Stimulated activated CD8-positive, alpha-beta memory T cell treated with anti-CD3 and anti-CD28 coated beads, Interleukin-4, amount 100 ng/mL, for 1 hour (primary cell): ENCODE measurements around the gene METTL25.

Source experiments
- DNase-seq, 2 donors: peaks; one replicate each; pipeline ENCODE4 v3.0.0-alpha.2; 2020; ENCODE audit warnings: low read depth in 2 of 2, low spot score in 1 of 2

Gene METTL25

DNA sequence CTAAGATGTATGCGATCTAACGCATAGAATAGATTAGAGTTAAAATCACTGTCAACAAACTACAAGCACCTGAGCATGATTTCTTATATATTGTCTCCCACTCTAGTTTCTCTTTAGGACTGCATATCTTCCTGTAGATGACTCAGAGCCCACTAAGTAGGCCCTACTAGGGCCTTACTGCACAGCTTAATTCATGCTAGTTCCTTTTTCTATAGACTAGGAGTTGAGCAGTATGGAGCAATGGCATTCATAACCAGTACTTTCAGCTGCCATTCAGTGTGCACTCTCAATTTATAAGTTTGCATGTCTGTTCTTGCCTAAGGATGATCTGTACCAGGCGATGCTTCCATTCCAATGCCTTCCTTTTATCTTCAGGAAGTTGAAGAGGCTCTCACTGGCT lies 103.5 kb downstream of the METTL25 start:
- no peak for DNase-seq

DNA sequence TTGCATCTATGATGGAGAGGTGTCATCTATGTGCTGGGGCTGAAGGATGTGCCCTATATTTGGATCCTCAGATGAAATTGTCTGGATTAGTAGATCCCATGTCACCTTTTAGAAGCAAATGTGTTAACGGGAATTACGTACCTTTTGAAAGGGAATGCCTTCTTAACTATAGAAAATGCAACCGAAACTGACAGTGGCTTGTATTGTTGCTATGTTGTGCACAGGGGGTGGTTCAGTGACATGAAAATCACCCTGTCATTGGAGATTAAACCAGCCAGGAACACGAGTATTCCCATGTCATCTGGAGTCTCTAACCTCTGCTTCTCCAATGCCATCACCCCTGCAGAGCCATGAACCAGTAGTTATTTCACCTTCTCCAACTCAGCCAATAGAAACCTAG lies 110.2 kb downstream of the METTL25 start:
- no peak for DNase-seq

DNA sequence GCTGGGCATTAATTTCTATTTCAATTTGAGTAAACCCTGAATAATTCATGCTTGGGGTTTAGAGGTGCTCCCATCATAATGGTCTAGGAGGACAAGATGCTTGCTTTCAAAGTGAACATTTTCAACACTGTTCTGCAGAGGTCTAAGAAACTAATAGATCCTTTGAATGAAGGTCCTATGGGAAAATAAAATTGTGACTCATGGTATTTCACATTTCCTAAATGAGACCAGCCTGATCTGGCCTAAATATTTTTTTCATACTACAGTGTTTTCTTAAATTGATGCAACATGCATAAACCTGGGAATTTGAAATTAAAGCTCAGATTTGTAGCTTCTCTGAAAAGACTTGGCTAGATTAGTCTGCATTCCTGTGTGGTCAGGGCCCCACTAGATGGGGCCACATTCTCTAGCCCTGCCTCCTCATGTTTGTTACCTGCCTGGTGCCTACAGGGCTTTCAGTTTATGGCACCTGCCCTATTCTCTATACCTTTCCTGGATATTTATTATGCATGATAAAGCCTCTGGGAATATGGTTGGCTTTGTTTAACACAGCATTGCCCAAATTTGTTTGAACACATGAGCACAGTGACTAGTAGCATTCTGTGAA lies 112.7 kb downstream of the METTL25 start:
- no peak for DNase-seq

DNA sequence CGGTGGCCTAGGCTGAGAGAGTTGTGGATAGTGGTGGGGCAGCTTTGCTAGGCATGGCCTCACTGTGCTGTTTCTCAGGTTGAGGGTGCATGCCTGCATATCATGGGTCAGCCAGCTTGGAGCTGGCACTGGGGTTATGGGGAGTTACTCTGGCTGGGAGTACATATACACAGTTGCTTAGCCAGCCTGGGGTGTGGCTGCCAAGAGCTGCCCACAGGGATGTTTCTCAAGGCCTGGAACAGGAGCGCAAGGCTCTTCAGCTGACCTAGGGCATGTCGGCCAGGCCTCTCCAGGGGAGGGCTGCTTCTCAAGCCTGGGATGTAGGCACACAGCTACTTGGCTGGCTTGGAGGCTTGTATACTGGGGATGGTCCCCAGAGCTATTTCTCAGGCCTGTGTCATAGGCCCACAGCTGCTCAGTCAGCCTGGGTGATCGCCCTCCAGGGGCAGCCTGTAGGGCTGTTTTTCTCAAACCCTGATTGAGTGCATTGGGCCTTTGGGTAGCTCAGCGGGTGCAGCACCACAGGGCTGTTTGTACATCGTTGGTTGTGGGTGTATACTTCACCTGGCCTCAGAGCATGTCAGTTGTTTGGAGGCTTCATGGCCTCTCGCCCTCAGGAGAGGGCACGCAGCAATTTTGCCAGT lies 114.9 kb downstream of the METTL25 start:
- DNase-seq: no peak

DNA sequence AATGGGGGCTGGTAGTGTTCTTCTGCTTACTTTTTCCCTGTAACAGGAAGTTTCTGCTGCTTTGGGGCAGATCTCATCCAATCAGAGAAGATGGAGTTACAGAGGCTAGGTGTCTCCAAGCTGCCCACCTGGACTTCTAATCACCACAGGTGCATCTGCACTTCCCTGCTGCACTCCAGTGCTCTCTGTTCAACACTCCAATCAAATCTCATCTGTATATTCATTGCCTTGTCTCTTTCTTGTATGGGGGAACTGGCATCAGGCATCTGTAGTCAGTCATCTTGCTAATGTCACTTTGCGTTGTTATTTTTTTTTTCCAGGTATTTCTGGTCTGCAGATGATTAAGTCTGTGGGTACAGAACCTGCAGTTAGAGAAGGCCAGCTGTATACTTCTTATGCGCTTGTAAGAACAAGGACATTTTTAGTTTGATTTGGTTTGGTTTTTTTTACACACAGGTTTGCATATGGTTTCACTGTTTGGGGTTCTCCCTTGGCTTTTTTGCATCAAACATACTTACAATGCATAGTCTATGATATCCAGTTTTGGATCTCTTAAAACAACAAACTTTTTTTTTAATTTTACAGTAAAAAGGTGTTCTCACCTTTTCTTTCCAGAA lies 116.0 kb downstream of the METTL25 start:
- DNase-seq: no peak

DNA sequence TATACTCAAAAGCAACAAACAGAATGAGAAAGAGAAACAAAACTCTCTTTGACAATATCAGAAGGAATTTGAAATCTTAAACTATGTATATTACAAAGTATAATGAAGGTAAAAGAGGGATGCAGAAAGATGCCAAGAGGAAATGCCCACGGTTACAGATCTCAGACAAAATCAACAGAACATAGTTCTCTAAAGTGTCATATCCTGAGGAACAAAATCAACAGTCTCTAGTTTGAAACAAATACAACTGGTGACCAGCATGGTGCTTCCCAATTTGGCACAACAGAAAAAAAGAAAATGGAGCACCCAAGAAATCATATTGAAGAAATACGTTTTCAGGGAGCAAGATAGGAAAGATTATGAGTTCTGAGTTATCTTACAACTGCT lies 116.5 kb downstream of the METTL25 start:
- no peak for DNase-seq

DNA sequence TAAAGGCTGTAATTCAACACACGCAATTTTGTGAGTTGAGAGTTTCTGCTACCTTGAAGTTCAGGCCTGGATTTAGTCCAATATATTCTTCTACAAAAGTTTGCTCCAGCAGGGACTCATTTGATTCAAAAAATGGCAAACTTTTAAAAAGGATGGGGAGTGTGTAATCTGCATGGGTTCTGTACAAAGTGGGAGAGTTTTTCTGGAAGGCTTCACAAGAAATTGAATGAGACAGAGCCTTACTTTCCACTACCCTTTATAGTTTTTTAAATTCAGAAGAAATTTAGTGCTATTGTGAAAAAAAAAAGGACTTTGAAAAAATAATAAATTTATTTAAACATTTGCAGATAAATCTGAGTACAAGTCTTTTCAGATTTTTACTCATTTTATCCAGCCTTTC lies 116.9 kb downstream of the METTL25 start:
- no peak for DNase-seq

DNA sequence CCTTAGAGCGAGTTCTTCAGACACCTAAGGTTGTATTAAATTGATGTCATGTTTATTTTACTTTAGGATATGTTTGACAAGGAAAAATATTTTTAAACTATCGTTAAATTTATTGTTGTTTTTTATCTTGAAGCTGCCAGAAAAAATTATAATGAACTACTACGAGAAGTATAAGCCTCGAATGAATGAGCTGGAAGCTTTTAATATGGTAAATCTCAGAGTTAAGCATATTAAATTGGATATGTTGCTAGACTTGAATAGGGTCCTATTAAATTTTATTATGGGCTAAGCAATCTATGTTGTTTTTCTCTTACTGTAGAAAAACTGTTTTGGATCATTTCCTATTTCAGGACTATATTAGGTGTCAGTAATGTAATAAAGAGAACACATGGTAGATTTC lies 118.2 kb downstream of the METTL25 start:
- no peak for DNase-seq

DNA sequence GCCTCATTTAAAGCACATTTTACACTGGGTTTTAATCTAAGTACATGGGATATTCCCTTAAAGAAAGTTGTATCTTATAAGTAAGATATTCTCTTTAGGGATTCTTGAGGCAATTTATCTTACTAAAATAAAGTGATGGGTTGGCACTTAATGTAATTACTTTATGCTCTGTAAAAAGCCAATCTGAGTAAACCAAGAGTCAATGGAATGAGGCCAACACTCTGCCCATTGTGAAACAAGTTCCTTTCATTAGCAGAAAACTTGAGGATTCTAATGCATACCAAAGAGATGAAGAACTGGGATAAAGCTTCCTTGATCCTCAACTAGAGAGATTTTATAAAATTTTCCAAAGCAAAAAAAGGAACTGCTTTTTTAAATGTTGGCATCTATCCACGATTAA lies 121.2 kb downstream of the METTL25 start:
- no peak for DNase-seq

DNA sequence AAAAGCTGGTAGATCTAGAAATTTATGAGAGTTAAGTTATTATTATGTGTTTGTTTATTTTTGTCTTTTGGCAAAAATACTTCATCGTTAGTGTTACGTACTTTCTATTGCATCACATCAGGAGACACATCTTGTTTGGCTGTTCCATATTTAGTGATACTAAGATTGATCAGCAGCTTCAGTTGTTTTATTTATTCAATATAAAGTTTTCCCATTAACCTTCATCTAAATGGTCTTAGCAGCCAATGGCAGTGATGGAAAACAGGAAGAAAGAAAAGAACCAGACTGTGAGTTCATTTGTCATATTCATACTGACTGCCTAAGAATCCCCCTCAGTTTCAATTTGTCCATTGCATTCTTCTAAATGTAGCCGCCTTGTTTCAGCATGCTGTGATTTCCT lies 122.3 kb downstream of the METTL25 start:
- DNase-seq: no peak

DNA sequence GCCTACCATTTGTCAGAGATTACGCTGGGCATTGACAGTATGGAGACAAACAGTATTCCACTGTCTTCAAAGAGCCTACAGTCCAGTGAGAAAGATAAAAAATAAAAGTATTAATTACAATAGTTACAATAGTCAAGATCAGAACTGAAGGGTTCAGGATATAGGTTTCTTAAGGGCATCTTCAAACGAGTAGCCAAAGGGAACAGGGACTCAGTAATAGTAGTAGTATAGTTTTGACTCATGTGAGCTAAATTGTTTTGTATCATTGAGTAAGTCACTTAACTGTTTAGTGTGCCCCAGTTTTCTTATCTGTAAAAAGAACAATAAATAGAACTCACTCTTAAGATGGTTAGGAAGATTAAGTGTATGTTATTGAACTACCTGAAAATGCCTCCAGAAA lies 123.6 kb downstream of the METTL25 start:
- no peak for DNase-seq

DNA sequence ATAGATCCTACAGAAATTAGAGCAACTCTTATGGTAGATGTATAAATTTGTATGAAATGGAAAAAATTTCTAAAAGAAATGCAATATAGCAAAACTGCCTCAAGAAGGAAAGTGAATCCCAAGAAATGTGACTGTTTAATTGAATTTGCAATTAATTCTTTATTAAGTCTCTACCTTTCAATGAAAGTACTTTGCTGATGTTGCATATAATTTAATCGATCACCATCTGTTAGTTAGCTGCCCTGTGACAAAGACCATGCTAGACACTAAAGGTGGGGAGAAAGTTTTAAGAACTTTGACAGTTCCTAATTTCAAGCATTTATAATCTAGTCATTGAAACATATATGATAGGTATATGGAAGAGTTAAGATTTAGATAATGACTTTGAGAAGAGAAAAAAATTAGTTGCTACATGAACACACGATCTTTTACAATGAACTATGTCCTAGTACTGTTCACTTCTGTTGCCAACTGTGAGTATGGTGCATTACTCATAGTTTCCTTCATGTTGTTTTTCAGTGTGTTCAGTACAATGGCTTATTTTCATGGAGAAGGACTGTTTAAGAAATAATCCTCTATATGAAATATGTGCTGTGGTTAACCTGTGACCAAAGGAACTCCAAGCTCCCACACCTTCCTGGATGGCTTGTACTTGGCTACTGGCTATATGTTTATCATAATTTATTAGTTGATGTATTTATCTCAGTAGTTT lies 128.4 kb downstream of the METTL25 start:
- no peak for DNase-seq

DNA sequence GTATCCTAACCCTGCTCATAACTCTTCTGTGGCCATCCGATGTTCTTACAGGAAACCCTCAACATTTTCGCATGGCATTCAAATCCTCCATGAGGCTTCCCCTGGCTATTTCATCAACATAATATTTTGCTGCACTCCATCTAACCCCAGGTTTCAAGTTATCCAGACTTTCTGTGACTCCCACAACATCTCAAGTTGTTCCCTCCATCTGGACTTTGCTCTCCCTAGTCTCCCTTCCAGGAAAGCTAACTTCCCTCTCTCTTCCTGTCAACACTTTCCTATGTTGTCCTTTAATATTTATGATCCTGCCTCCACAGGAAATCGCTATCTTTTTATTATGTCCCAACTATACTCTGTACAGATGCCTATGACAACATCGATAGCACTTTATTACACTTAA lies 146.1 kb downstream of the METTL25 start:
- no peak for DNase-seq

DNA sequence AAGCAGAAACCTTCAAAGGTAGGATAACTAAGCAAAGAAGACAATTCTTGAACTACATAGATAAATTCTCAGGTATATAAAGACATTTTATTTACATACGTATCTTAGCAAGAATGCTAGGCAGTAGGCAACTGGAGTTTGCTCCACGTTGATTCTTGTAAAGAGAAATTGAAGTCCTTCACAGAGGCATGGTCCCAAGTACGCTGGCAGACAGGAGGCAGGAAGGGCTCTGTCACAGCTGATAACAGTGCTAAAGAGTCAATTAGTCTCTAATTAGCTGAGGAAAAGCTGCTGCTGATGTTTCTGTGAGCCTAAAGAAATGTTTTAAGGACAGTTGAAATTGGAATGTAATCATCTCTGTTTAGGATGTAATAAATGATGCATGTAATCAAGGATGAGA lies 146.8 kb downstream of the METTL25 start:
- no peak for DNase-seq

DNA sequence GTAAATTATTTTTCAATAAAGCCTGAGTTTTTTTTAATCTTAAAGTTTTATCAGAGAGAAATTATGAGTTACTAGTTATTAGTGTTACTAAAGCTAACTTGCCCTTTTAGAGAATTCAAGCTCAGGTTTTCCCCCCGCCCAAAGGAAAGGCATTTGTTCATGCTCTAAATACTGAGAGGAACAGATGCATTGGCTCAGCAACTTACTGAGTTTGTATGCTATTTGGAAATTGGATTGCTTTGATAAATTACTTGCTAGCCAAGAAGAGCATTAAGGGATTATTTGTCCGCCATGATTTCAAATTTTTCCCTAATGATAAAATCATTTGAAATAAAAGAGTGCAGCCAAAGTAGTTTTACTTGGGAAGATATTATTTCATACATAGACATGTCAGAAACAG lies 149.4 kb downstream of the METTL25 start:
- DNase-seq: no peak

DNA sequence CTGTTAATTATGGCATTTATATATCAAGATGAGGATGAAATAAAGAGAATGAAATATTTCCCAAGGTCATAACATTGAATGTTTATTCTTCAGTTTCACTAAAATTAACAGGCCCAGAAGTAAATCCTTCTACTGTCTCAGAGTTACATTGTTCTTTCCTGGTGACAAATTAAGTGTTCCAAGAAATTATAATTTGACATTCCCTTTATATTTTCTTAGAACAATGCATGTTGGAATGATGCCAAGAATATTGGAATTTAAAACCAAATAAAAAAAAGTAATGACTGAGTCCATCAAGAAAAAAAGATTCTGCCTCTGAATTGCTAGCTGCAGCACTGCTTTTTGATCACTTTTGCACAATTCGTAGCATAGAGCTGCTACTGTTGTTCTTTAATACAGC lies 152.1 kb downstream of the METTL25 start:
- DNase-seq: no peak

DNA sequence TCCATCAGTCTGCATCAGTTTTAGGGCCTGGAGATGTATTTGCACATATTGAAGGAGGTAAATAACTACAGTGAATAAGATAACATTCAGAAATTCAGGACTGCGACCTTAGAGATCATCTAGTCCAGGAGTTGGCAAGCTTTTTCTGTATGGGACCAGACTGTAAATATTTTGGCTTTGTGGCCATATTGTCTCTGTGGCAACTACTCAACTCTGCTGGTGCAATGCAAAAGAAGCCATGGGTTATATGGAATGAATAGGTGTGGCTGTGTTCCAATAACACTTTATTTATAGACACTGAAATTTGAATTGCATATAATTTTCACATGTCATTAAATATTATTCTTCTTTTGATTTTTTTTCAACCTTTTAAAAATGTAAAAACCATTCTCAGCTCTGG lies 156.6 kb downstream of the METTL25 start:
- DNase-seq: no peak

DNA sequence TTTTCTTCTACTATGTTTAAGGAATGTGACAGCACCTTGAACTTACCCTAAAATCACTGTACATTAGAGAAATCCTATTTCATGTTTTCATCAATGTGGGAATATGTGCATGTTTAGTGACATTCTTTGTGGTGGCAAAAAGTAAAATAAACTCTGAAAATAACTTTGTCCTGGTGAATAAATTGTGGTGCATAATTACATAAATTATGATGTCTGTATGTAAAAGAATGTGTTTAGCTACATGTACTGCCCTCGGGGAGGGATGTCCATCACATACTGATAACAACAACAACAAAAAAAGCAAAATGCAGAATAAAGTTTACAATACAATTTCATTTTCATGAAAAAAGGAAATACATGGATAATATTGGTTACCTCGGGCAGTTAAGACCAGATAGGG lies 157.3 kb downstream of the METTL25 start:
- DNase-seq: no peak

DNA sequence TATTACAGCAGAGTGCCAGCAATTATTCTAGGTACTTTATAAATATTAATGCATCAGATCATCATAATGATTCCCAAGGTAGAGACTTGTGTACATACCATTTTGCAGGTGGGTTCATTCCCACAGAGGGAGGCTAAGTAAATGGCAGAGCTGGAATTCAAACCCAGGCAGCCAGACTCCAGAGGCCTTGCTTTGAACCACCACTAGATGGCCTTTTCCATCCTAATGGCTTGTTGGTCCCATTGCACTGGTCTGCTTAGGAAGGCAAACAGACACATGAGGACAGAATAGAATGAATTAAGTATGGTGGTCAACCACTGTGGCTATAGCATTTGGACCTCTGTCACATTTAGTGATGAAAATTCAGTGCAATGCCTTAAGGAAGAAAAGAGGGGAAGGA lies 158.7 kb downstream of the METTL25 start:
- DNase-seq: no peak

DNA sequence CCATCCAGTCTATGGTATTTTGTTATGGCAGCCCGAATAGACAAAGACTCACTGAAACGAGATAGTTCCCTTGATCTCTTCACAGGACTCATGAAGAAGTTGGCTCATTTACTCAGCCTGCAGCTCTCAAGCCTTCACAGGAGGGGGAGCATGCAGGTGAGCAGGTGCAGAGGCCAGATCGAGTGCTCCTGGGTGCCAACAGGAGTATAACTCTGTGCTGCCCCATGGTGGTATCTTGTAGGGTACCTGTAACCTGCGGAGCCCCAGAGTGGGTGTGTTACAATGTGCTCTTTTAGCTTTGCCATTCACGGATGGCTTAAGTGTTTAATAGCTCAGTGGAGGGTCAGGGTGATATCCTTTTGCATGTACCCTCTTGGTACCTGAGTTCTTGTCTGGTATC lies 159.5 kb downstream of the METTL25 start:
- no peak for DNase-seq

DNA sequence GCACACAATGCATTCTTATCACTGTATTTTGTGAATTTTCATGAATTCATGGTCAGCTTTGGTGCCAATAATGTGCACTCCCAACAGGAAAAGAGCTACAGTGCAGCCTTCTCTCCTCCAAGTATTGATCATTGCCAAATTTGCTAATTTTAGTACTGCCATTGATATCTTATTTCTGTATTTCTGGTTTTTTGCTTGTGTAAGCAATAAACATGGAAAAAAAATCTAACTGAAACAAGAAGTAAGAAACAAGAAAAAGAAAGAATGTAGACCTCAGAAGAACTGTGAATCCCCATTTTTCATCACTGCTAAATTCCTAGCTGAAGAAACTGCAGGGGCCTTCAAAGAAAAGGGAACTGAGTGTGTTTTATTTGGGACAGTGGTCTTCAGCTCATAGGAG lies 161.2 kb downstream of the METTL25 start:
- no peak for DNase-seq

DNA sequence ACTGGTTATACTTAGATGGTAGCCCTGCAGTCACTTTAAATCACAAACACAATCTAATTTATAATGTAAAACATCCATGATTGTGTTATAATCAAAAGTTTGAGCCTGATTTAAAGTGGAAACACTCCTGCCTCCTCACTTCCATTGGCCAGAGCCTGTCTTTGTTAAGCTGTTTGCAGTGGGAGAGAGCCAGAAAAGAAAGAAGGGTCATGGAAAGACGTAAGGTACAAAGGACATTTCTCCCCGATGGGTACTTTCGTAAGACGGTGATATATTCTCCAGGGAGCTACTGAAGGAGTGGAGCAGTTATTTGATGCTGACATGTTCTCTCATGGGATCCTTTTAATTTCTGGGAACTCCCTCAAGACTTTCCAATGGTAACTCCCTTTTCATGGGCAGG lies 164.0 kb downstream of the METTL25 start:
- no peak for DNase-seq
